ENCODE measurements around the gene NTM.

Gene NTM

DNA sequence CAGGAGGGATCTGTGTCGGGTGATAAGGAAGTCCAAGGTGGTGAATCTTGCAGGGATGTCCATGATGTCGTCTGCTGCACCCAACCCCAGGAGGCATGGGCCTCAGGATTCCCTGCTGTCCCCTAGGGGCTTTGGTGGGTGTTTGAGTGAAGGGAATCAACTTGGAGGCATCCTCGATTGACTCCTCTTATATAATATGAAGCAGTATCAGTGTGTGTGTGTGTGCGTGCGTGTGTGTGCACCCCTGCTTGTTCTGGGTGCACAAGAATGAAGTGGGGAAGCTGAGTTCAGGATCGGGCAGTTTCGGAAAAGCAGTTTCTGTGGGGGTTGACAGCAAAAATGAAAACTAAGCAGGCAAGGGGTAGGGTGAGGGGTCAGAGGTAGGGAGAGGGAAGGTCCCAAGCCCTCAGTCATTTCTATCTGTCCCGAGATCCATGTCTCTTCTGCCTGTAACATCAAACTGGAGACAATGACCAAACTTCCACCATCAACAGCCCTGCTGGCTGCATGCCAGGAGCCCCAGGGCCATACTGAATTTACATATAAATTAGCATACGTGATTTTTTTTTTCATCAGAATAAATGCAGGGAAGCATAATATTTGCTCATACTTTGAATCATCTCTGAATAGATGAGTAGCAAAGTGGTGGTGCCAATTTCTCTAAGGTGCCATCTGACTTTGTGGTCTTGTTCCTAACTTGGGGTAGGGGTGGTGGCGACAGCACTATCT is 2.0 kb downstream of the NTM start:
- H3K27ac ChIP-seq = no peak overlapping the region
- no peak overlapping the region for H3K4me3 ChIP-seq

DNA sequence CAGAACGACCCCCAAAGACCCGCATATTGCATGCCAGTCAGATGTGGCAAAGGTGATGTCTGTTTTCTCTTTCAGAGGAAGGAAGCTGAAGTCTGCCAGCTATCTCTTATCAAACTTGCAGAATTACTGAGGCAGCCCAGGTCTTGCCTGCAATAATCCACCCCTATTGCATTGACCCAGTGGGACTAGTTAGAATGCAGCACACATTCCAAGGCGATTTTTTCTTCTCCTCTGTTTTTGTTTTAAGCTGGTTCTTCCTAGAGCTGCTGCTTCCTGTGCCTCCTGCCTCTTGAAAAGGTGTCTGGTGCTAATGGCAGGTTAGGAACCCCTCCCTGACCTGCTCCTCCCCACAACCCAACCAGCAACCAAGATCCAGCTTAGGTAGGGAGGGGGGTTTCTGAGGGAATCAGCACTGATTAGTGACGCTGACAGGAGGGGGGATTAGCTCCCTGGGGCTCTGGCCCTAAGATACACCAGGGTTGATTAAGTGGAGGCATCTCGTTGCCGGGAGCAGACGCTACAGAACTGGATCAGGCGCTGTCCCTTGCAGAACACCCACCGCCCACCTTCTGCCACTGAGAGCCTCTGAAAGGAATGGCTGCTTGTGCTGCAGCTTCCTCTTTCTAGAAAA is 2.8 kb downstream of the NTM start:
- no peak overlapping the region for H3K4me3 ChIP-seq

GRCh38 chr11:131373756-131374155 is 3.3 kb downstream of the NTM start:
- Histone ChIP-seq H3K27ac (no peak overlapping the region), H3K4me3 (no peak overlapping the region)

More for the DNA sequence above, 2.8 kb downstream of the NTM start:
- no peak overlapping the region for H3K27ac ChIP-seq

DNA sequence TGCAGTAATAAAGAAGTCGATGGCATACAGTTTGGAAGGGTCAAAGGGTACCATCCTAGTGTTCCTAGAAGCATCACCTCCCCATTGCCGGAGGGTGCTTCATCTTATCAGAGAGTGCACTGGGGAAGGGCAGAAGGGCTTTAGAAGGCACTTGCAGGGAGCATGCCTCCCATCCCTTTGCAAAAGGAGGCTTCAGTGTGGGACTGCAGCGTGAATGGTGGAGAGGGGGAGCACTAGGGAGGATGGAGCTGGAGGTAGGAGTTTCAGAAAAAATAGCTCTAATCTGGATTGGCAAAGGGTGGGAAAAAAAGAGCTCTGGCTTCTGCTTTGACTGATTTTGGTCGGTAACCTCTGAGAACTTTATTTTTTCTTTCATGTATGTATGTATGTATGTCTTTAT is 5.0 kb downstream of the NTM start:
- Histone ChIP-seq H3K27ac (no peak overlapping the region), H3K4me3 (no peak overlapping the region)

- Histone ChIP-seq H3K27ac (no peak overlapping the region), H3K4me3 (no peak overlapping the region)
These were observed 5.5 kb downstream of the NTM start for GRCh38 chr11:131375915-131376314.

DNA sequence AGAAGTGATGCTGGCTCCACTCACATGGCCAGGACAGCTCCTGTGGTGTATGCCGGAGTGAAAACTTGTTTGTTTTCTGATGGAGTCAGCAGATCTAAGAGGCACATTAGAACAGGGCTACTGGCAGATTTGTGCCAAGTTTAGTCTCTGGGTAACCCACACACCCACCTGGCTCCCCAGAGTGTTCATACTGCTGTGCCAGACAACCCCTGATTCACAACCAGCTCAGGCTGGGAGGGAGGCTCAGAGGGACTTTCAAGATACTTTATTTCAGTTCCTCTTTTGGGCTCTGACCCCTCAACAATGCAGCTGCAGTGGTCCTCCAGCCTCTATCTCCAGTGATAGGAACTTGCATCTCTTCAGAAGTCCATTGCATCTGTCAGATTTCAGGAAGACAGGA is 8.5 kb downstream of the NTM start:
- Histone ChIP-seq H3K4me3 (no peak overlapping the region), H3K27ac (no peak overlapping the region)

- Histone ChIP-seq H3K27ac (no peak overlapping the region), H3K4me3 (no peak overlapping the region)
These were observed 15.5 kb downstream of the NTM start for GRCh38 chr11:131385763-131386390.

DNA sequence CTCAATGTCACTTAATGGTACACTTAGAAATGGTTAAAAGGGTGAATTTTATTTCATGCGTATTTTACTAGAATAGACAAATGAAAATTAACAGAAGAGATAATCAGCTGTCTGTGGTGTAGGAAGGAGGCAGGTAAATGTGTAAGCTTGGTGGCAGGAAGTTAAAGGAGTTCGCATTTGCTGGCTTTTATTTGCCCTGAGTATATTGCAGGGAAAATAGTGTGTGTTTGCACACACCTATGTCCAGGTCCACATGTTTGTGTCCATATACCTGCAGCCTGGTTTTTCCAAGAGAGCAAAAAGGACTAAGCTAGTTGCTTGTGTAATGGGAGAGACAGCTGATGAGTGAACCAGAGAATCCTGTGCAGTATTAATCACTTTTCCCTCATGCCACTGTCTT is 16.0 kb downstream of the NTM start:
- Histone ChIP-seq H3K27ac (no peak overlapping the region), H3K4me3 (no peak overlapping the region)

DNA sequence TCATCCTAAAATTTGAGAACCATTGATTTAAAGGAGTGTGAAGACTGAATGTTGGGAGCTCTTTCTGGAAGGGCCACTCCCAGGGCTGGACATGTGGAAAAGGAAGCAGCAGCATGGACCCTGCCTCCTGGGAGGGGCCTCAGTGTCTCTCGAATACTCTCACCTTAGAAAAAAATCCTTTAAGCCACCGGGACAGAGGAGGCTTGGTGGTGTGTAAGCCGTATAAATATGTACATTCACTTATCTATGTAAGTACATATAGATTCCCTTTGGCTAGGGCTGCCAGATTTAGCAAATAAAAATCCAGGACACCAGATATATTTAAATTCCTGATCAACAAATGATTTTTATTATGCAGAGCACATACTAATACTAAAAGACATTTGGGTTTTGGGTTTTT is 17.6 kb downstream of the NTM start:
- Histone ChIP-seq H3K4me3 (no peak overlapping the region), H3K27ac (no peak overlapping the region)

DNA sequence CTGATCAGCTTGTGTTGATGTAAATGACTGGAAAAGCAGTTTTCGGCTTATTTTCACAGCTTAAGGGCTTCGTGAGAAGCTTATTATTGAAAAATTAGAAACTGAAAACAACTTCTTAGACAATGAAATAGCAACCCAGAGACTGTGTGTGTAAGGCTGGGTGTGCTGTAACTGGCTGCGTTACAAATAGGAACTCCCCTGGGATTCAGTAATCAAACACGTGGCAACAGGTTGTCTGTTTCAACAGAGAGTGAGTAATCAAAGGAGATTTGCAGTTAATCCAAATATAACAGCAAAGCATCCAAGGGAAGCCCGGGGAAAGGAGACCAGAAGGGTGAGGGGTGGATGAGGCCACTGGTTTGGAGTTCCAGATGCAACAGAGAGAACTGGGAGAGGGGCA is 19.2 kb downstream of the NTM start:
- H3K4me3 ChIP-seq = peak overlapping the region in 4 of 7 experiments; percentile 6 to 38 (median 10)
- H3K27ac ChIP-seq = peak overlapping the region in 13 of 21 experiments; percentile 10 to 78 (median 48)

DNA sequence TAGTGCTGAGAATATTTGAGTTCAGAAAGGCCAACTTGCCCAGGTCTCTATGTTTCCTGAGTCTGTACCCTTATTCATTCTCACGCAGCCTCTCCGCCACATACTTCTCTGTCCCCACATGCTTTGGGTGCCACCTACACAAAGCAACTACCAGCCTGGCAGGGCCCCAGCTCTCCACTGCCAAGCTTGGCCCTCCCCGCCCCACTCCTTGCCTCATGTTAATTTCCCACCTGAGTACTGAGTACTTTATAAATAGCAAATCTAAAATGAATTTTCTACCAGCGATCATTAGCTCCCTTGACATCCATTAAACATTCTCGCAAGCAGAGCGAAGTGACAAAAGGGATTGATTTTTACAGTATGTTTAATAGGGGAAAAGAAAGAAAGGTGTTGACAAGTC is 20.8 kb downstream of the NTM start:
- Histone ChIP-seq H3K27ac (no peak overlapping the region), H3K4me3 (no peak overlapping the region)

DNA sequence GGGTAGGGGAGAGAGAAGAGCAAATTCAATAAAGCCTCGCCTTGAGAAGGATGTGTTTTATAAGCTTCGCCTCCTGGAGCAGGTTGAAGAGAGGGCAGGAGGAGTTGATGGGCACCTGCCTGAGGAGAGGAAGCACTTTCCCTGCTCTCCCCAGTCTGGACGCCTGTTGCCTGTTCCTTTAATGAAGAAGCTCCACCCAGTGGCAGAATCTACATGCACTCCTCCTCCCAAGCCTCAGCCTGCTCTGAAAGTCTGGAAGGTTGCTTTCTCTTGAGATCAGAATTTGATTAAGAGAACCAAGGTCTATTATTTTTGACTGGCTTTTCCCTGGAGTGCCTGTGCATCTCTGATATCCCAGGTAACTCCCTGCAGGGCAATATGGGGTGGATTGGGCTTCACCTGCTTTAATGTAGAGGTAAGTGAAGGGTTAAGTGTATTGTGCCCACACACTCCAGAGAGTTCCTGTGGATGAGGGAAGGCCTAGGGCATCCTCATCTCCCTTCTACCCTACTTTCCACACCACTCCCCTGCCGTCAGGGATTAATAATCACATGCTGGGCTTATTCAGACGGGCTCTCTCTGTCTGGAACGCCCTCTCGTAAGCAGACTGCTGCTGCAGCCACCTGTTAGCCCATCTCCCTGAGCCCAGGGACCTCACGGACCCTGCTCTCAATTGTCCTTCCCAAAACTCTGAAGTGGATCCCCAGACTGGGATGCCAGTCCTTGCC is 22.3 kb downstream of the NTM start:
- Histone ChIP-seq H3K27ac (no peak overlapping the region), H3K4me3 (no peak overlapping the region)

DNA sequence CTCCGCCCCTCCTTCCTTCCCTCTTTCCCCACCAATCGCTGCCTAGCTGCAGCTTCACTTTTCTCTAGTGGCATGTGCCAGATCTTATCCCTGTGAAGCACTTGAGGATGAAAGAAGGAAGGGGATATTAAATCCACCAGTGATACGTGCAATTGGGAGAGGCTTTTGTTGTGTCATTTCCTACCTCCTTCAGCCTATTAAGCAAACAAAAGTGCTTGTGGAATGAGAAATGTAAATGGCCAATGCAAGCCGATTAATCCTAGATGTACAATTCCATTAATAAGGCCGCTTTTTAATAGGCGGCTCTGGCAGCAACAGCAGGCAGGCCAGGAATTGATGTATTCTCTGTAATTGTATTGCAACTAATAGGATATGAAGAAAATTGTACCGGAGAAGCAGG is 23.3 kb downstream of the NTM start:
- no peak overlapping the region for H3K4me3 ChIP-seq
- H3K27ac ChIP-seq = no peak overlapping the region

DNA sequence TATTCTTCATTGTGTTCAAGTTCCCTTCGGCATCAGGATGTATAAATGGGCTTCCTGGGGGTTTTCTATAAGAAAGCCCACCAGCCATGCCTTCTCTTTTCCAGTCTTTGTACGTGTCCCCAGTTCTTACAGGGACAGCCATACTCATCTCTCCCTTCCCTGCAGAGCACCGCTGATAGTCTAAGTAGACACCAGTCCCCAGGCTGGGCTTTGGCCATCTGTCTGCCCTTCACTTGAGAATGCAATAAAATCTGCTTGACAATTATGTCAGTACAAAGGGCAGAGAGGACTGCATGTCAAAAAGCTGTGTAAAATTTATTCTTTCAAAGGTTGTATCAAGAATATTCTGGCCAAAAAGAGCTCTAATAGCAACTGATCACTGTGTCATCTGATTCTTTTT is 27.3 kb downstream of the NTM start:
- no peak overlapping the region for H3K27ac ChIP-seq
- no peak overlapping the region for H3K4me3 ChIP-seq

DNA sequence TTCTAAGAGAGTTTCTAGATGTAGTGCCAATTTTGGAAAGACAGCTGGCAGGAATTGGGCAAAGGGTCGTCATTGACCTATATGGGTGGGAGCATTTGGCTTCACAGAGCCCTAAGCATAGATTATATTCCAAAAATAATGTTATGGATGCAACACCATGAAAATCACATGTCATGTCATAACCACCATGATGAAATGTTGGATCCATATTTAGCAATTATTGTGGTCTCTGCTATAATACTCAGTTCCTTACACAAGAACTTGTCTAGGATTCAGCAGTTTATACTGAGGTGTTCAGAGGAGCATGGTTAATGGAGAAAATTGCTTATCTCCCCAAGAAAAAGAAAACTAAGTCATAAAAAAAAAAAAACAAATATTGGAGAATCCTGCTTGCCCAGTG is 31.6 kb downstream of the NTM start:
- no peak overlapping the region for H3K27ac ChIP-seq
- H3K4me3 ChIP-seq = no peak overlapping the region

GRCh38 chr11:131404010-131404409 is 33.6 kb downstream of the NTM start:
- Histone ChIP-seq H3K27ac (no peak overlapping the region), H3K4me3 (no peak overlapping the region)

GRCh38 chr11:131408025-131408640 is 37.7 kb downstream of the NTM start:
- no peak overlapping the region for H3K27ac ChIP-seq
- H3K4me3 ChIP-seq = no peak overlapping the region

GRCh38 chr11:131409345-131409744 is 38.9 kb downstream of the NTM start:
- Histone ChIP-seq H3K4me3 (no peak overlapping the region), H3K27ac (no peak overlapping the region)

- no peak overlapping the region for H3K4me3 ChIP-seq
These were observed 41.2 kb downstream of the NTM start for GRCh38 chr11:131411636-131412035.

DNA sequence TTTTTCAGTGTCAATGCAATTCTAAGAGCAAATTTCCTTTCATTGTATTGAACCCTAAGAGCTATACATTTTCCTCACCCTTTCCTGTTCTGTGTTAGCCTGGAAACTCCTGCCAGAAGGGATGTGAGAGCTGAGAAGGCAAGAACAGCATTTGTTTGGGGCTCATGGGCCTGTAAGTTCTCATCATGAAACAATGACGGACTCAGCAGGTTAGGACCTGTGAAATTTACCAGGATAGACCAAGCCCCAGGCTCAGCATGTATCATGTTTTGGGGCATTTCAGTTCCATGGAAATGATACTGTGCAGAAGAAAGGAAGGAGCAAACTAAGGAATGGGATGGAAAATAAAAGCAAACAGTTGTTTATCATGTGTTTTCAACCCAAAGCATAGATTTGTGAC is 41.6 kb downstream of the NTM start:
- no peak overlapping the region for H3K27ac ChIP-seq
- H3K4me3 ChIP-seq = no peak overlapping the region

More at GRCh38 chr11:131411636-131412035, 41.2 kb downstream of the NTM start:
- no peak overlapping the region for H3K27ac ChIP-seq

Data from skin epidermis (tissue), 12 donors.